IPS DF 6.9 (cell line): Measurements from ENCODE around the gene MGAT4A.

Source experiments
- DNase-seq: peaks from one replicate; pipeline ENCODE4 v3.0.0-alpha.2; 2013; ENCODE audit warnings: low read depth, low spot score
- H3K27ac ChIP-seq: one replicate; pipeline ENCODE4 v1.5.1; 2013; ENCODE audit warnings: low read length, control low read depth
- H3K27me3 ChIP-seq: 2 replicates; pipeline ENCODE4 v1.6.1; 2013; ENCODE audit warnings: mild to moderate bottlenecking, low read length; ENCODE audit not compliant: control insufficient read depth, insufficient read depth
- H3K36me3 ChIP-seq: 2 replicates; pipeline ENCODE4 v1.6.1; 2013; ENCODE audit warnings: low read length; ENCODE audit not compliant: control insufficient read depth, insufficient read depth
- H3K4me1 ChIP-seq: 2 replicates; pipeline ENCODE4 v1.6.1; 2013; ENCODE audit warnings: low read length; ENCODE audit not compliant: control insufficient read depth, insufficient read depth
- H3K4me3 ChIP-seq: 2 replicates; pipeline ENCODE4 v1.5.1; 2013; ENCODE audit warnings: mild to moderate bottlenecking, low read length
- H3K9me3 ChIP-seq: 2 replicates; pipeline ENCODE4 v1.6.1; 2013; ENCODE audit warnings: low read length, inconsistent platforms; ENCODE audit not compliant: control insufficient read depth, insufficient read depth
- WGBS: extraction: QIAGEN DNeasy Blood & Tissue Kit; methylation state at CpG from one replicate; pipeline ENCODE4 v1.1.7; 2013; ENCODE audit warnings: mixed read lengths, missing lambda C conversion rate; ENCODE audit not compliant: insufficient read length, insufficient coverage; 5-methylcytosine and 5-hydroxymethylcytosine counted together

The MGAT4A gene

GRCh38 chr2:98731041-98731893 is at the start of gene MGAT4A:
MGAT4A (minus strand) TSS chr2:98731132; CDS start chr2:98726332, 4,800 bp downstream.
- Histone ChIP-seq H3K4me1 (no peaks in the 10 kb centered on the region), H3K36me3 (no peaks in the 10 kb centered on the region), H3K27me3 (peaks cover 17% of the 10 kb centered on the region), H3K4me3 (peak within 1 kb of the TSS; percentile 81), H3K27ac (no peak within 1 kb of the TSS), H3K9me3 (no peaks in the 10 kb centered on the region)
- no peak for DNase-seq
- no CpG with 5 or more reads among the region's 110 CpGs for WGBS

- Histone ChIP-seq H3K36me3 (no peaks in the 10 kb centered on the region), H3K4me1 (peaks cover 1% of the 10 kb centered on the region; the same call in 1 of the 2 replicates), H3K27me3 (no peaks in the 10 kb centered on the region), H3K27ac (no peak overlapping the region), H3K9me3 (no peaks in the 10 kb centered on the region), H3K4me3 (no peak overlapping the region)
- WGBS: no CpG with 5 or more reads among the region's 6 CpGs
- DNase-seq: no peak
Observed at GRCh38 chr2:98778741-98779483, 48.0 kb upstream of the MGAT4A start.

DNA sequence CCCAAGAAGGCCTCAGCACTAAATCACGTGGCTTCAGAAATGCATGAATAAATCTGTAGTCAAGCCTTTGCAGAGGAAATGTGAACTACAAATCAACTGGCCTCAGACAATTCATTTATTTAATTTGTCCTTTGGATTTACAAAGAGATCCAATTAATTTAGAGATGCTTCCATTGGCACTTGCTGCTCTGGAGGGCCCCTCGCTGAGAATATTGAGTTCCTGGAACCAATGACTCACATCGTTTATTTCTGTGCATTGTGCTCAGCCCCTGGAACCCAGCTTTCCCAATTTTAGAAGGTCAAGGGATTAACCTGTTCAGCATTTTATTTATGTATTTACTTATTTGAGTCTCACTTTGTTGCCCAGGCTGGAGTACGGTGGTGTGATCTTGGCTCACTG is 47.2 kb upstream of the MGAT4A start:
- no CpG with 5 or more reads among the region's 4 CpGs for WGBS
- Histone ChIP-seq H3K9me3 (no peaks in the 10 kb centered on the region), H3K4me3 (no peak overlapping the region), H3K4me1 (peaks cover 4% of the 10 kb centered on the region; the same call in 1 of the 2 replicates), H3K27me3 (no peaks in the 10 kb centered on the region), H3K27ac (no peak overlapping the region), H3K36me3 (no peaks in the 10 kb centered on the region)
- DNase-seq: no peak

GRCh38 chr2:98777710-98778109 is 46.8 kb upstream of the MGAT4A start:
- WGBS: no CpG with 5 or more reads among the region's 1 CpG
- no peak for DNase-seq
- H3K27me3 ChIP-seq: no peaks in the 10 kb centered on the region
- no peak overlapping the region for H3K4me3 ChIP-seq
- peaks cover 4% of the 10 kb centered on the region; the same call in 1 of the 2 replicates for H3K4me1 ChIP-seq
- no peak overlapping the region for H3K27ac ChIP-seq
- H3K9me3 ChIP-seq: no peaks in the 10 kb centered on the region
- H3K36me3 ChIP-seq: no peaks in the 10 kb centered on the region

DNA sequence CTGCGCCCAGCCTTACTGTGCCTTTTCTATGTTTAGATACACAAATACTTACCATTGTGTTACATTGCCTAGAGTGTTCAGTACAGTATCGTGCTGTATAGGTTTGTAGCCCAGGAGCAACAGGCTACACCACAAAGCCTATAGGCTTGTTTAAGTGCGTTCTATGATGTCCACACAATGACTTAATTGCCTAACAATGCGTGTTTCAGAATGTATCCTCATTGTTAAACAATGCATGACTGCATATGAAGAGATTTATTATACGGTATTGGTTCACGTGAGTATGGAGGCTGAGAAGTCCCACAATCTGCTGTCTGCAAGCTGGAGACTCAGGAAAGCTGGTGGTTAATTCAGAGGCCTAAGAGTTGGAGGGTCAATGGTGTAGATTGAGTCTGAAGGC is 46.1 kb upstream of the MGAT4A start:
- Histone ChIP-seq H3K27ac (no peak overlapping the region), H3K36me3 (no peaks in the 10 kb centered on the region), H3K4me3 (no peak overlapping the region), H3K27me3 (no peaks in the 10 kb centered on the region), H3K4me1 (peaks cover 4% of the 10 kb centered on the region; the same call in 1 of the 2 replicates), H3K9me3 (no peaks in the 10 kb centered on the region)
- WGBS: no CpG with 5 or more reads among the region's 6 CpGs
- DNase-seq: no peak

DNA sequence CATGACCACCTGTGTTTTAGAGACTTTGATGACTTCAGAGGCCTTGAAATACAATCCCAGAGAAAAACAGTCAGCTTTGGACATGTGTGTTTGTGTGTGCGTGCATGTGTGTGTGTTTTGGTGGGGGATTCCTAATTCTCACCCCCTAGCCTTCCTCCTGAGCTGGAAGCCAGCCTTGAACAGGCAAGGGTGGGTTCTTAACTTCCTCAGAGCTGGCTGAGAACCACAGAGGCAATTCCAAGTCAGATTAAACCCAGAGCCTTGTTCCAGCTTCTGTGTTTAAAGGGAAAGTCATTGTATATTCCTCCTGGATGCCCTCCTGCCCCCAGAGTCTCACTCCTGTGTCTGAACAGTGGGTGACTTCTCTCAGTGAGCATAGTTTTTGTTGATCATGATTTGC is 45.2 kb upstream of the MGAT4A start:
- peaks cover 4% of the 10 kb centered on the region; the same call in 1 of the 2 replicates for H3K4me1 ChIP-seq
- DNase-seq: no peak
- no peak overlapping the region for H3K4me3 ChIP-seq
- no peaks in the 10 kb centered on the region for H3K9me3 ChIP-seq
- no peaks in the 10 kb centered on the region for H3K27me3 ChIP-seq
- no peak overlapping the region for H3K27ac ChIP-seq
- H3K36me3 ChIP-seq: no peaks in the 10 kb centered on the region
- no CpG with 5 or more reads among the region's 1 CpG for WGBS

- DNase-seq: no peak
- no CpG with 5 or more reads among the region's 20 CpGs for WGBS
- no peaks in the 10 kb centered on the region for H3K27me3 ChIP-seq
Observed at GRCh38 chr2:98775146-98775986, 44.4 kb upstream of the MGAT4A start.

GRCh38 chr2:98773907-98774306 is 43.0 kb upstream of the MGAT4A start:
- no CpG with 5 or more reads among the region's 4 CpGs for WGBS
- Histone ChIP-seq H3K27me3 (no peaks in the 10 kb centered on the region), H3K9me3 (no peaks in the 10 kb centered on the region), H3K4me3 (no peak overlapping the region), H3K4me1 (peaks cover 4% of the 10 kb centered on the region; the same call in 1 of the 2 replicates), H3K36me3 (no peaks in the 10 kb centered on the region), H3K27ac (no peak overlapping the region)
- no peak for DNase-seq

More at GRCh38 chr2:98775146-98775986, 44.4 kb upstream of the MGAT4A start:
- no peak overlapping the region for H3K27ac ChIP-seq
- no peaks in the 10 kb centered on the region for H3K36me3 ChIP-seq
- no peaks in the 10 kb centered on the region for H3K9me3 ChIP-seq
- H3K4me3 ChIP-seq: no peak overlapping the region
- peaks cover 4% of the 10 kb centered on the region; the same call in 1 of the 2 replicates for H3K4me1 ChIP-seq

DNA sequence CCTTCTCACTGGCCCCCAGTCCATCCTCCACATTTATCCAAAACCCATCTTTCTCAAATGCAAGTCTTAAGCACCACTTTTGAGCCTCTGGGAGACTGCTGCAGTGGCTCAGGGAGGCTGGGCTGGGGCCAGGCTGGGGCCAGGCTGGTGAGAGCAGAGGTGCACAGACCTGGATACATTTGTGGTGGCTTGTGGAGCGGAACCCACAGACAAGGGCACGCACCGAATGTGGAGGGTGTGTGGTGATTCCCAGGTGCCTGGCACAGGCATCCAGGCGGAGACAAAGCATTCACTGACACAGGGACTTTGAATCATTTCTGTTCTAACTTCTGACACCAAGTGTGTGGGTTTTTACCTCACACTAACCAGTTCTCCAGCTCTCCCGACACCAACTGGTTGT is 42.2 kb upstream of the MGAT4A start:
- H3K27ac ChIP-seq: no peak overlapping the region
- H3K27me3 ChIP-seq: no peaks in the 10 kb centered on the region
- H3K9me3 ChIP-seq: no peaks in the 10 kb centered on the region

GRCh38 chr2:98772536-98772935 is 41.6 kb upstream of the MGAT4A start:
- Histone ChIP-seq H3K27ac (no peak overlapping the region), H3K4me3 (no peak overlapping the region), H3K9me3 (no peaks in the 10 kb centered on the region), H3K27me3 (no peaks in the 10 kb centered on the region), H3K4me1 (peaks cover 4% of the 10 kb centered on the region; the same call in 1 of the 2 replicates), H3K36me3 (no peaks in the 10 kb centered on the region)
- DNase-seq: no peak
- no CpG with 5 or more reads among the region's 8 CpGs for WGBS

More for the DNA sequence above, 42.2 kb upstream of the MGAT4A start:
- H3K36me3 ChIP-seq: no peaks in the 10 kb centered on the region
- no peak for DNase-seq
- WGBS: no CpG with 5 or more reads among the region's 5 CpGs
- H3K4me3 ChIP-seq: no peak overlapping the region
- H3K4me1 ChIP-seq: peaks cover 4% of the 10 kb centered on the region; the same call in 1 of the 2 replicates
